ENCODE measurements around the gene SMG6. TPM values are rescaled to one million over a fixed set of nuclear protein-coding genes. Genes with fewer than 3 reads are reported as not detected.

The SMG6 gene
- total RNA-seq, 1 experiment from 2014 or later = 28.6 TPM

DNA sequence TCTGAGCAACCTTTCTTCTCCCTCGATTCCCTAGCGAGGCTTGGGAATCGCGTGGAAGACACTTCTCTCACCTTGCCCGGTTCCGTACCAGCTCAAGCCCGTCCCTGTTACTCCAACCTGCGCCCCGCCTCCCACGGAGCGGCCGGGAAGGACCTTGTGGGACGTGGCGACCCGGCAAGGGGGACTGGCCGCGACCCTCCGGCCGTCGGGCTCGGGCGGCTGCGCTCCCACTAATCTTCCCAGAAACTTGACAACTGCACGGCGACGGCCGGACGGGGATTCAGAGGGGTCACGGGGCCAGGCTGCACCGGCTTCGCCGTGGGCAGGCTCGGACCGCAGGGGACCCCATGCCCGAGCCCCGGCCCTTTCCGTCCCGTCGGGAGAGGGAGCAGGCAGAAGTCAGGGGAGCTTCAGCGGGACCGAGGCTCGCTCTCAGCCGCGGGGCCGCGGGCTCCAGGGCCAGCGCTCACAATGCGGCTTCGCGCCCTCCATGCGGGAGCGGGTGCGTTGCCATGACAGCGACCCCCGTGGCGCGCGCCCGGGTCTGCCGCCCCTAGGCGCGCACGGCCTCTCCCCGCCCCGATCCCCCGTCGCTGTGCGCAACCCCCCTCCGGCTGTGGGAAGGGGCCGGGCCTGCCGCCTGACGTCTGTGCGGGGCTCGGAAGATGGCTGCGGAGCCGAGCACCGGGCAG lies 33.4 kb upstream of the SMG6 start, which contains the start of gene SGSM2:
TSS of gene SGSM2 (plus strand) at position 650 of the 692 bp plus-strand sequence. CDS start 188 bp downstream, outside the sequence.
- H3K18ac ChIP-seq (ENCODE audit: insufficient read length, low read depth, low read length) = no peak within 1 kb of the TSS
- H2BK5ac ChIP-seq (ENCODE audit: insufficient read length, low read length) = no peak within 1 kb of the TSS
- Mint-ChIP-seq H3K36me3 (ENCODE audit: insufficient read depth in 1 of 3, low read depth in 3 of 3) (peaks cover 5 to 21% (median 7%) of the 10 kb centered on the region in 3 experiments; a peak in 6 of 7 replicates), H3K9me3 (no peaks in the 10 kb centered on the region), H3K4me3 (peak within 1 kb of the TSS; percentile 73 to 84), H3K27me3 (ENCODE audit: low read depth) (no peaks in the 10 kb centered on the region), H3K4me1 (peaks cover 2 to 11% of the 10 kb centered on the region in 2 experiments; a peak in 3 of 4 replicates), H3K27ac (peak within 1 kb of the TSS; percentile 82 to 96 (median 95); a peak in 4 of 7 replicates)
- no peak within 1 kb of the TSS for H2AK5ac ChIP-seq (ENCODE audit: insufficient read length, low read length)
- TF ChIP-seq, protein P1, sequence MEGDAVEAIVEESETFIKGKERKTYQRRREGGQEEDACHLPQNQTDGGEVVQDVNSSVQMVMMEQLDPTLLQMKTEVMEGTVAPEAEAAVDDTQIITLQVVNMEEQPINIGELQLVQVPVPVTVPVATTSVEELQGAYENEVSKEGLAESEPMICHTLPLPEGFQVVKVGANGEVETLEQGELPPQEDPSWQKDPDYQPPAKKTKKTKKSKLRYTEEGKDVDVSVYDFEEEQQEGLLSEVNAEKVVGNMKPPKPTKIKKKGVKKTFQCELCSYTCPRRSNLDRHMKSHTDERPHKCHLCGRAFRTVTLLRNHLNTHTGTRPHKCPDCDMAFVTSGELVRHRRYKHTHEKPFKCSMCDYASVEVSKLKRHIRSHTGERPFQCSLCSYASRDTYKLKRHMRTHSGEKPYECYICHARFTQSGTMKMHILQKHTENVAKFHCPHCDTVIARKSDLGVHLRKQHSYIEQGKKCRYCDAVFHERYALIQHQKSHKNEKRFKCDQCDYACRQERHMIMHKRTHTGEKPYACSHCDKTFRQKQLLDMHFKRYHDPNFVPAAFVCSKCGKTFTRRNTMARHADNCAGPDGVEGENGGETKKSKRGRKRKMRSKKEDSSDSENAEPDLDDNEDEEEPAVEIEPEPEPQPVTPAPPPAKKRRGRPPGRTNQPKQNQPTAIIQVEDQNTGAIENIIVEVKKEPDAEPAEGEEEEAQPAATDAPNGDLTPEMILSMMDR (conservative IDR thresholded peaks at IDR 0.05) = no peak
- no peak within 1 kb of the TSS for H3K23ac ChIP-seq (ENCODE audit: insufficient read length, low read depth, low read length)
- no peak within 1 kb of the TSS for H3K27ac ChIP-seq (ENCODE audit: insufficient read length, low read depth, low read length)
- peaks cover 6% of the 10 kb centered on the region; the same call in 1 of the 2 replicates for H3K79me2 ChIP-seq (ENCODE audit: insufficient read depth, low read length)
- H2BK120ac ChIP-seq (ENCODE audit: low read depth, low read length, poor library complexity, severe bottlenecking) = no peak within 1 kb of the TSS
- H4K5ac ChIP-seq (ENCODE audit: insufficient read length, low read depth, low read length) = no peak within 1 kb of the TSS
- no peak within 1 kb of the TSS for H3K4ac ChIP-seq (ENCODE audit: low read depth, low read length)
- no peak within 1 kb of the TSS for H3K56ac ChIP-seq (ENCODE audit: insufficient read length, low read depth, low read length)
- no peak within 1 kb of the TSS for H4K8ac ChIP-seq (replicated peaks; ENCODE audit: insufficient read length, low read depth, low read length)
- H3K14ac ChIP-seq (ENCODE audit: insufficient read depth, low read length) = no peak within 1 kb of the TSS; the same call in 1 of the 2 replicates
- peaks cover 2% of the 10 kb centered on the region for H4K20me1 ChIP-seq (ENCODE audit: control insufficient read depth, insufficient read depth, insufficient read length)
- H2BK12ac ChIP-seq (ENCODE audit: insufficient read length, low read depth, low read length) = no peak within 1 kb of the TSS
- H3K79me1 ChIP-seq (ENCODE audit: insufficient read depth, low read depth, low read length, poor library complexity, severe bottlenecking) = no peaks in the 10 kb centered on the region
- H4K91ac ChIP-seq (ENCODE audit: insufficient read length, low read depth, low read length) = no peak within 1 kb of the TSS
- no peak within 1 kb of the TSS for H2BK15ac ChIP-seq (ENCODE audit: low read depth, low read length)
- peaks cover 12% of the 10 kb centered on the region for H3K23me2 ChIP-seq (ENCODE audit: insufficient read length, low read depth, low read length, poor library complexity, severe bottlenecking)
- H3K27me3 ChIP-seq (ENCODE audit: insufficient read depth, low read length) = no peaks in the 10 kb centered on the region
- no CpG with 5 or more reads among the region's 77 CpGs for whole genome bisulfite sequencing (ENCODE audit: extremely low coverage, insufficient read length, low lambda C conversion rate)
- H3K9me3 ChIP-seq (ENCODE audit: control insufficient read depth, low read depth, low read length) = no peaks in the 10 kb centered on the region
- no peak within 1 kb of the TSS for H2BK20ac ChIP-seq (ENCODE audit: low read depth, low read length, poor library complexity, severe bottlenecking)
- H3K9ac ChIP-seq (ENCODE audit: extremely low read depth, insufficient read length, low read length) = peak within 1 kb of the TSS; percentile 10
- H3K4me1 ChIP-seq (ENCODE audit: insufficient read depth, low read length) = peaks cover 3% of the 10 kb centered on the region; the same call in 1 of the 2 replicates
- no peak within 1 kb of the TSS for H2AFZ ChIP-seq (ENCODE audit: low read length)
- H3K4me2 ChIP-seq (ENCODE audit: insufficient read depth, insufficient read length, low read length) = peak within 1 kb of the TSS; percentile 79
- DNase-seq = peak; percentile 62
- no peak within 1 kb of the TSS for H3T11ph ChIP-seq (ENCODE audit: low read length)
